SK-N-SH (cell line): ENCODE results near the gene SORBS1.

Source experiments
- EP300 ChIP-seq, 2 experiments: IDR thresholded peaks; 2 replicates each; pipeline versions ENCODE4 v1.4.0 to v1.6.1; 2012; ENCODE audit warnings: borderline replicate concordance in 1 of 2, low read depth in 1 of 2, low read length in 1 of 2
- RFX5 ChIP-seq: IDR thresholded peaks from 2 replicates; pipeline ENCODE4 v1.6.1; 2012; ENCODE audit warnings: mild to moderate bottlenecking, improper control_type of control experiment, low read length
- TF ChIP-seq, protein P1 (sequence below): fragments of 200-600 bp; sonication (generic); IDR thresholded peaks from 2 replicates; pipeline ENCODE4 v1.6.1; 2017; ENCODE audit warnings: antibody characterized with exemption, mild to moderate bottlenecking, moderate library complexity

DNA sequence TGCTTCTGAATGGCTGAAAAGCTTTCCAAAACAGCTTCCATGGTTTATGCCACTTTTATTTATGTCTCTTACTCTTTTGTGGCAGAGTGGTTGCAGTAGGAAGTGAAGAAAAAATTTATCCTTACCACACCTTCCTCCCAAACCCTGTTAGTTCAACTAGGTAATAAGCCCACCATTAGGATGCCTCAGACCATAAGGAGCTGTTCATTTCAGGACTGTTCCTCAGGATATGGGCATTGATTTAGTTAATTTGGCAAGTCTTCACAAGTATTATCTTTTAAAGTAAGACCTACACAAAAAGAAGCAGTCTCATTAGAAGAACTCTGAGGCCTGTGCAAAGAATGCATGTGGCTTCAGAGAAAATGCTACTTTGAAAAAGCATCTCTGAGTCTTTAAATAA lies 187.5 kb downstream of the SORBS1 start:
- TF ChIP-seq RFX5 (no peak), EP300 (IDR thresholded peaks at IDR 0.05; ENCODE audit: borderline replicate concordance in 1 of 2, low read depth in 1 of 2, low read length in 1 of 2) (no peak)
- TF ChIP-seq, protein P1, sequence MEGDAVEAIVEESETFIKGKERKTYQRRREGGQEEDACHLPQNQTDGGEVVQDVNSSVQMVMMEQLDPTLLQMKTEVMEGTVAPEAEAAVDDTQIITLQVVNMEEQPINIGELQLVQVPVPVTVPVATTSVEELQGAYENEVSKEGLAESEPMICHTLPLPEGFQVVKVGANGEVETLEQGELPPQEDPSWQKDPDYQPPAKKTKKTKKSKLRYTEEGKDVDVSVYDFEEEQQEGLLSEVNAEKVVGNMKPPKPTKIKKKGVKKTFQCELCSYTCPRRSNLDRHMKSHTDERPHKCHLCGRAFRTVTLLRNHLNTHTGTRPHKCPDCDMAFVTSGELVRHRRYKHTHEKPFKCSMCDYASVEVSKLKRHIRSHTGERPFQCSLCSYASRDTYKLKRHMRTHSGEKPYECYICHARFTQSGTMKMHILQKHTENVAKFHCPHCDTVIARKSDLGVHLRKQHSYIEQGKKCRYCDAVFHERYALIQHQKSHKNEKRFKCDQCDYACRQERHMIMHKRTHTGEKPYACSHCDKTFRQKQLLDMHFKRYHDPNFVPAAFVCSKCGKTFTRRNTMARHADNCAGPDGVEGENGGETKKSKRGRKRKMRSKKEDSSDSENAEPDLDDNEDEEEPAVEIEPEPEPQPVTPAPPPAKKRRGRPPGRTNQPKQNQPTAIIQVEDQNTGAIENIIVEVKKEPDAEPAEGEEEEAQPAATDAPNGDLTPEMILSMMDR = no peak
